HFFc6 (cell line): ENCODE data around the gene CD200R1L. TPM values are rescaled to one million over a fixed set of nuclear protein-coding genes. Genes with fewer than 3 reads are reported as not detected.
"Not testable (repeated sequence)": the region's sequence is repeated elsewhere in the genome, so short reads cannot be mapped to it uniquely, and the experiment has no call there.

ENCODE experiments used
- DNase-seq: peaks from one replicate; pipeline ENCODE4 v3.0.0-alpha.2; 2018
- H3K27ac Mint-ChIP-seq: 2 replicates; pipeline ENCODE4 v1.8.0; 2020; ENCODE audit warnings: mild to moderate bottlenecking, mixed read lengths
- H3K27me3 Mint-ChIP-seq: 2 replicates; pipeline ENCODE4 v1.8.0; 2021; ENCODE audit warnings: mild to moderate bottlenecking, moderate library complexity, mixed read lengths; ENCODE audit not compliant: insufficient read depth
- H3K36me3 Mint-ChIP-seq: 2 replicates; pipeline ENCODE4 v1.8.0; 2021; ENCODE audit warnings: low read depth, mixed read lengths
- H3K4me1 Mint-ChIP-seq: 2 replicates; pipeline ENCODE4 v1.8.0; 2020; ENCODE audit warnings: low read depth, mixed read lengths
- H3K4me3 Mint-ChIP-seq: 2 replicates; pipeline ENCODE4 v1.8.0; 2020; ENCODE audit warnings: mild to moderate bottlenecking, moderate library complexity, mixed read lengths
- H3K9me3 Mint-ChIP-seq: 2 replicates; pipeline ENCODE4 v1.8.0; 2020; ENCODE audit warnings: mild to moderate bottlenecking, mixed read lengths
- CTCF ChIP-seq: fragments of 200-600 bp; sonication (generic); IDR thresholded peaks from 2 replicates; pipeline ENCODE4 v1.5.0; 2021; ENCODE audit warnings: antibody characterized with exemption, mild to moderate bottlenecking
- total RNA-seq, 6 experiments: library from RNA; stranded (reverse); fragmentation: NEBNext Ultra II Directional; extraction: Animal tissue kit (Norgen Biotek cat#: 25700); gene quantifications; 2 replicates in 1 of 6; 3 replicates in 5 of 6; pipeline ENCODE4 v1.2.3, GENCODE V29; 2021

Gene CD200R1L
- total RNA-seq, 6 experiments from 2014 or later = not detected

- DNase-seq = no peak
- no peak overlapping the region for H3K4me3 Mint-ChIP-seq
- no peak overlapping the region for H3K27ac Mint-ChIP-seq
- H3K9me3 Mint-ChIP-seq = no peaks in the 10 kb centered on the region
- H3K27me3 Mint-ChIP-seq = no peaks in the 10 kb centered on the region; the same call in none of the 2 replicates
- no peak for TF ChIP-seq CTCF
- H3K4me1 Mint-ChIP-seq = peaks cover 9% of the 10 kb centered on the region; the same call in 1 of the 2 replicates
- no peaks in the 10 kb centered on the region for H3K36me3 Mint-ChIP-seq
These were observed 14.2 kb upstream of the CD200R1L start for GRCh38 chr3:112860898-112861297.

- Mint-ChIP-seq H3K4me3 (no peak overlapping the region), H3K36me3 (no peaks in the 10 kb centered on the region), H3K9me3 (no peaks in the 10 kb centered on the region), H3K4me1 (peaks cover 9% of the 10 kb centered on the region; the same call in 1 of the 2 replicates), H3K27me3 (no peaks in the 10 kb centered on the region; the same call in 1 of the 2 replicates), H3K27ac (no peak overlapping the region)
- TF ChIP-seq CTCF = no peak
- DNase-seq = no peak
These were observed 11.9 kb upstream of the CD200R1L start for GRCh38 chr3:112858410-112859069.

- H3K9me3 Mint-ChIP-seq = no peaks in the 10 kb centered on the region
- H3K27me3 Mint-ChIP-seq = no peaks in the 10 kb centered on the region; the same call in 1 of the 2 replicates
- peaks cover 9% of the 10 kb centered on the region; the same call in 1 of the 2 replicates for H3K4me1 Mint-ChIP-seq
- no peak for DNase-seq
- TF ChIP-seq CTCF = no peak
- no peak overlapping the region for H3K4me3 Mint-ChIP-seq
- no peaks in the 10 kb centered on the region for H3K36me3 Mint-ChIP-seq
- H3K27ac Mint-ChIP-seq = no peak overlapping the region
These were observed 10.9 kb upstream of the CD200R1L start for GRCh38 chr3:112857526-112857925.

- H3K4me3 Mint-ChIP-seq = no peak overlapping the region
- peaks cover 9% of the 10 kb centered on the region; the same call in 1 of the 2 replicates for H3K4me1 Mint-ChIP-seq
- 0 out of 2 replicates have a peak, but pooled peaks cover 4% of the 10 kb centered on the region for H3K36me3 Mint-ChIP-seq
- no peak overlapping the region for H3K27ac Mint-ChIP-seq
- peaks cover 5% of the 10 kb centered on the region for H3K9me3 Mint-ChIP-seq
- peaks cover 3% of the 10 kb centered on the region; the same call in 1 of the 2 replicates for H3K27me3 Mint-ChIP-seq
- no peak for DNase-seq
- TF ChIP-seq CTCF = no peak
These were observed 9.9 kb upstream of the CD200R1L start for GRCh38 chr3:112856537-112856936.

- Mint-ChIP-seq H3K4me3 (no peak overlapping the region), H3K9me3 (peaks cover 10% of the 10 kb centered on the region), H3K27ac (no peak overlapping the region), H3K4me1 (peaks cover 9% of the 10 kb centered on the region; the same call in 1 of the 2 replicates), H3K36me3 (0 out of 2 replicates have a peak, but pooled peaks cover 4% of the 10 kb centered on the region), H3K27me3 (peaks cover 3% of the 10 kb centered on the region)
- no peak for TF ChIP-seq CTCF
- DNase-seq = no peak
These were observed 9.2 kb upstream of the CD200R1L start for GRCh38 chr3:112855883-112856282.

- not testable (repeated sequence) for DNase-seq, H3K27me3 Mint-ChIP-seq, H3K4me1 Mint-ChIP-seq, H3K4me3 Mint-ChIP-seq, H3K27ac Mint-ChIP-seq, H3K36me3 Mint-ChIP-seq
- peaks cover 17% of the 10 kb centered on the region for H3K9me3 Mint-ChIP-seq
These were observed 8.4 kb upstream of the CD200R1L start for GRCh38 chr3:112855074-112855473.
